ENCODE results near the gene AKAP6. TPM values are rescaled to one million over a fixed set of nuclear protein-coding genes. Genes with fewer than 3 reads are reported as not detected.

AKAP6 gene
- total RNA-seq, 1 donor from 2014 or later, result 0.53 TPM

- no peak for DNase-seq
- no peak overlapping the region for H3K27ac Mint-ChIP-seq
- ChIA-PET POLR2A (no interaction called here), CTCF (no interaction called here)
- no peaks in the 10 kb centered on the region for H3K27me3 Mint-ChIP-seq
- intact Hi-C loops (cut with micrococcal nuclease), result no loop called here
- peaks cover under 1% of the 10 kb centered on the region for H3K4me1 Mint-ChIP-seq
- no peaks in the 10 kb centered on the region for H3K36me3 Mint-ChIP-seq (ENCODE audit: low read depth)
- no peak for TF ChIP-seq CTCF (IDR thresholded peaks at IDR 0.05)
- ATAC-seq (ENCODE audit: low read depth), result no peak
- H3K9me3 Mint-ChIP-seq, result no peaks in the 10 kb centered on the region
- H3K4me3 Mint-ChIP-seq, result no peak overlapping the region
Measured at GRCh38 chr14:32697114-32697513, 368.0 kb downstream of the AKAP6 start.

DNA sequence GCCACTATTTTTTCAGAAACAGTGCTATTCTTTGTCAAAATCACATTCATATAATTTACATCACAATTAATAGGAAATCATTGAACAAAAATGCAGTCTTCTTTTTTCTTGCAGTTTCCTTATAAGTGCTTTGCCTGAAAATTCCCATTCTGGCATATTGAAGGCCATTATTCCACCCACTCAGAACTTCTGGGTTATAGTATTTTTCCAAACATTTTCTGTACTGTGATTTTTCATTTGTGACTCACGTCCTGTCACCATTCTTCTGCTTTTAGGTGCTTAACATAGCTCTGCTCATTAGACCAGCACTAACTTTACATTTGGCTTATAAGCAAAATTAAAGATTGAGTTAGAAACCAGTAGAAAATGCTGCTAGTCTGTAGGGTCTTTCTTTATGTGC lies 368.6 kb downstream of the AKAP6 start:
- DNase-seq, result no peak
- no peaks in the 10 kb centered on the region for H3K36me3 Mint-ChIP-seq (ENCODE audit: low read depth)
- POLR2A ChIA-PET, result no interaction called here
- no peak for TF ChIP-seq CTCF (IDR thresholded peaks at IDR 0.05)
- H3K4me1 Mint-ChIP-seq, result peaks cover 4% of the 10 kb centered on the region
- no peaks in the 10 kb centered on the region for H3K27me3 Mint-ChIP-seq
- no peaks in the 10 kb centered on the region for H3K9me3 Mint-ChIP-seq
- ATAC-seq (ENCODE audit: low read depth), result no peak
- intact Hi-C loops (cut with micrococcal nuclease), result no loop called here
- H3K27ac Mint-ChIP-seq, result no peak overlapping the region
- CTCF ChIA-PET, result no interaction called here
- H3K4me3 Mint-ChIP-seq, result no peak overlapping the region

DNA sequence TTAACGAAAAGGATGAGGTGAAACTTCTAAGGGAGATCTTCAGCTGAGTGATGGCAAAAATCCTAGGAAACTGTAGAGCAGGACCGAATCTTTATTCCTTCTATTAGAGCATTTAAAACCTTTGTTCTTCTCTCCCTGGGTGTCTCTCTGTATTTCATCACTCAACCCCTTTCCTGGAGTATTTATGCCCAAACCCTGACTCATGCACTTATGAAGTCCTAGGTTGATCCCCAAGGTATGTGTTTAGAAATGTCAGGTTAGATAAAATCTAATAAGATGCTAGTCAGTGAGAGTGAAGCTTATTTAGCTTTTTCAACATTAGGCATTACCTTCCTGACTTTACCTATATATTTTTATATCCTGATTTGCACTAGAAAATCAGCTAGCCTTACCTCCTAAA lies 369.7 kb downstream of the AKAP6 start:
- no peak for TF ChIP-seq CTCF (IDR thresholded peaks at IDR 0.05)
- Mint-ChIP-seq H3K27ac (no peak overlapping the region), H3K27me3 (no peaks in the 10 kb centered on the region), H3K4me1 (peaks cover 13% of the 10 kb centered on the region), H3K9me3 (no peaks in the 10 kb centered on the region), H3K4me3 (no peak overlapping the region), H3K36me3 (ENCODE audit: low read depth) (no peaks in the 10 kb centered on the region)
- ChIA-PET POLR2A (no interaction called here), CTCF (no interaction called here)
- ATAC-seq (ENCODE audit: low read depth), result no peak
- no peak for DNase-seq
- intact Hi-C loops (cut with micrococcal nuclease), result no loop called here

- no peak for DNase-seq
- no peaks in the 10 kb centered on the region for H3K9me3 Mint-ChIP-seq
- POLR2A ChIA-PET, result no interaction called here
- no peak for TF ChIP-seq CTCF (IDR thresholded peaks at IDR 0.05)
- H3K27me3 Mint-ChIP-seq, result no peaks in the 10 kb centered on the region
- H3K36me3 Mint-ChIP-seq (ENCODE audit: low read depth), result no peaks in the 10 kb centered on the region
- peaks cover 13% of the 10 kb centered on the region for H3K4me1 Mint-ChIP-seq
- no peak overlapping the region for H3K27ac Mint-ChIP-seq
- no peak for ATAC-seq (ENCODE audit: low read depth)
- no peak overlapping the region for H3K4me3 Mint-ChIP-seq
- intact Hi-C loops (cut with micrococcal nuclease), result no loop called here
- CTCF ChIA-PET, result no interaction called here
Measured at GRCh38 chr14:32701475-32701874, 372.4 kb downstream of the AKAP6 start.

DNA sequence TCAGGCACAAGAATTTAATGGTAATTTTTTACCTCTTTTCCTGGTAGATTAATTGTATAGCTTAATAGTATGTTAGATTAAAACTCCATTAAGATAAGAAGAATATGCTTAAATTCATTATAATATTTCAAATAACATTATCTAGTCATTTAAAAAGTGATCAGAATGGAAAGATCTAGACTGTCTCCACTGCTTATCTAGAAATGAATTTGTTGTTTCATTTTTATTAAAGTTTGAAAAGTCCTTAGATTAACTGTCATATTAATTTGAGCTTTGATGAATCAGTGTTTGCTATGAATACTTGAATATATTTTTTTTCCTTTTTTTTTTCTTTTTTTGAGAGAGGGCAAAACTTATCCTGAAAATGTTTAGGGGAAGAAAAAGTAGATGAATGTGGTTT lies 373.0 kb downstream of the AKAP6 start:
- ChIA-PET CTCF (no interaction called here), POLR2A (no interaction called here)
- intact Hi-C loops (cut with micrococcal nuclease), result no loop called here
- peak overlapping the region; percentile 80 for H3K27ac Mint-ChIP-seq
- H3K4me1 Mint-ChIP-seq, result peaks cover 13% of the 10 kb centered on the region
- no peaks in the 10 kb centered on the region for H3K36me3 Mint-ChIP-seq (ENCODE audit: low read depth)
- no peaks in the 10 kb centered on the region for H3K9me3 Mint-ChIP-seq
- no peaks in the 10 kb centered on the region for H3K27me3 Mint-ChIP-seq
- DNase-seq (no peak), ATAC-seq (ENCODE audit: low read depth) (no peak)
- H3K4me3 Mint-ChIP-seq, result no peak overlapping the region
- TF ChIP-seq CTCF (IDR thresholded peaks at IDR 0.05), result no peak
